ENCODE data around the gene AGRN.
"Not testable (repeated sequence)": the region's sequence is repeated elsewhere in the genome, so short reads cannot be mapped to it uniquely, and the experiment has no call there.

Gene AGRN

GRCh38 chr1:1019122-1019999 is 559 bp upstream of the AGRN start:
- DNase-seq (ENCODE audit: low read depth, low spot score) = no peak

- DNase-seq (ENCODE audit: low read depth, low spot score) = no peak
Observed at GRCh38 chr1:1020415-1021009, 592 bp downstream of the AGRN start.

GRCh38 chr1:1021010-1021919 is 1.3 kb downstream of the AGRN start:
- no peak for DNase-seq (ENCODE audit: low read depth, low spot score)

GRCh38 chr1:1021920-1022259 is 2.0 kb downstream of the AGRN start:
- no peak for DNase-seq (ENCODE audit: low read depth, low spot score)

GRCh38 chr1:1022302-1023009 is 2.5 kb downstream of the AGRN start:
- no peak for DNase-seq (ENCODE audit: low read depth, low spot score)

GRCh38 chr1:1023700-1024099 is 3.8 kb downstream of the AGRN start:
- DNase-seq (ENCODE audit: low read depth, low spot score) = no peak

GRCh38 chr1:1024149-1024770 is 4.3 kb downstream of the AGRN start:
- no peak for DNase-seq (ENCODE audit: low read depth, low spot score)

GRCh38 chr1:1024771-1025699 is 5.1 kb downstream of the AGRN start:
- no peak for DNase-seq (ENCODE audit: low read depth, low spot score)

- DNase-seq (ENCODE audit: low read depth, low spot score) = no peak
Observed at GRCh38 chr1:1025730-1026129, 5.8 kb downstream of the AGRN start.

- DNase-seq (ENCODE audit: low read depth, low spot score) = peak; percentile 29
Observed at GRCh38 chr1:1026599-1027413, 6.9 kb downstream of the AGRN start.

- no peak for DNase-seq (ENCODE audit: low read depth, low spot score)
Observed at GRCh38 chr1:1027791-1028190, 7.9 kb downstream of the AGRN start.

GRCh38 chr1:1030867-1031658 is 11.1 kb downstream of the AGRN start:
- not testable (repeated sequence) for DNase-seq (ENCODE audit: low read depth, low spot score)

- DNase-seq (ENCODE audit: low read depth, low spot score) = no peak
Observed at GRCh38 chr1:1031659-1032235, 11.8 kb downstream of the AGRN start.

GRCh38 chr1:1032424-1032823 is 12.5 kb downstream of the AGRN start:
- DNase-seq (ENCODE audit: low read depth, low spot score) = no peak

- DNase-seq (ENCODE audit: low read depth, low spot score) = no peak
Observed at GRCh38 chr1:1033009-1033587, 13.2 kb downstream of the AGRN start.

GRCh38 chr1:1033731-1034438 is 14.0 kb downstream of the AGRN start:
- DNase-seq (ENCODE audit: low read depth, low spot score) = no peak

- no peak for DNase-seq (ENCODE audit: low read depth, low spot score)
Observed at GRCh38 chr1:1034439-1034781, 14.5 kb downstream of the AGRN start.

Data from smooth muscle cell of the brain vasculature (primary cell).